DMS 273 treated with DMSO at 0.1 percent for 48 hours (cell line): ENCODE data around the gene RASD1.

Experiments used
- DNase-seq: peaks from one replicate; lab custom pipeline; 2025; lab: John Stamatoyannopoulos, UW

Gene RASD1, protein sequence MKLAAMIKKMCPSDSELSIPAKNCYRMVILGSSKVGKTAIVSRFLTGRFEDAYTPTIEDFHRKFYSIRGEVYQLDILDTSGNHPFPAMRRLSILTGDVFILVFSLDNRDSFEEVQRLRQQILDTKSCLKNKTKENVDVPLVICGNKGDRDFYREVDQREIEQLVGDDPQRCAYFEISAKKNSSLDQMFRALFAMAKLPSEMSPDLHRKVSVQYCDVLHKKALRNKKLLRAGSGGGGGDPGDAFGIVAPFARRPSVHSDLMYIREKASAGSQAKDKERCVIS

DNA sequence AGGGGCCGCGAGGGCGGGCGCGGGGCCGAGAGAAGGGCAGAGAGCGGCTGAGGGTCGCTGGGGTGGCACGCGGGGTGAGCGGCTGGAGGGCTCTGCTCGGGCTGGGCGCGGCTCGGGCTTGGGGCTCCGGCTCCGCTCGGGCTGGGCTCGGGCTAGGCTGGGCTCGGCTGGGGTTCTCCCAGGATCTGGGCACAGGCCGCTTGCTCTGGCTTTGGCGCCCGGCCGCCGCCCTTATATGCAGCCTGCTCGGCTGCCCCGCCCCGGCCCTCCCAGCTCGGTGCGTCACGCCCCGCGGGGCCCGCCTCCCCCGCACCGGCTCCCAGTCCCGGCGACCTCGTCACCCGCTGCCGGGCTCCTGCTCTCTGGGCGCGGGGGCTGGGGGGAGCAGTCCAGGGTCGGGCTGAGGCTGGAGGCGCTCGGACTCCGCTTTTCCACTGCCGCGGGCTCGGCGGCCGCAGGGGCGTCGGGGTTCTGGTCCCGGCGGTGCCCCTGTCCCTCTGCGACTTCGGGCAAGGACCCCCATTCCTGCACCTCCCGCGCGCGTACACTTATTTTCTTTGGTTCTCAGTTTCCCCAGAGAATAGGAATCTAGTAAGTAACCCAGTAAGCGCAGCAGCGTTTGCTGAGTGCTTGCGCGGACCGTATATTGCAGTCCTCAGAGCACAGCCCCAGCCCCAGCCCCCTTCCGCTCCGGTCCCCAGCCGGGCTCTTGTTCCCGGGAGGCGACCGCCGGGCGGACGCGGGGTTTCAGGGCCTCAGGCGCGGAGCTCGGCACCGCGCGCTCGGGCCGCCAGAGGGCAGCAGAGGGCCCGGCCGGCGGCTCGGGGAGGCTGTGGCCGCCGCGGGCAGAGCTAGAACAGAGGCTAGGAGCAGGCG lies at the start of gene RASD1:
Gene RASD1, minus strand, starts transcription at position 207 of the 876 bp plus-strand sequence. CDS start 214 bp downstream, outside the sequence.
- DNase-seq: peak; percentile 35

DNA sequence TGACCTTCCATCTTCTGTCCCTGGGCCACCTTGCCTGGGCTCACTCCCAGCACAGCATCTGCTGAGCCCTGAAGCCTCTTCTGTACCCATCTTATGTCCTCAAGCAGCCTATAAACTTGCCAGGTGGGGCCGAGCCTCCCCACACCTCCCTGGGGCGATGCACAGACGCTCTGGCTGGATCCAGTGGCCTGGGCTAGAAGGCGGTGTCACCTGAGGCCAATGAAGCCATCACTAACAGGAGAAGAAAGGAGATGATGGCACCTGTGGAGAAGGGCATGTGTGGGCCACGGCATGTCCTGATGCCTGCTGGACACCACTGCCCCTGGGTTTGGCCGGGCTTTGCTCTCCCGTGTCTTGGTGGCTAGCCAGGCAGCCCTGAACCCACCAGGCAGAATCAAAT lies 49.8 kb upstream of the RASD1 start:
- no peak for DNase-seq

DNA sequence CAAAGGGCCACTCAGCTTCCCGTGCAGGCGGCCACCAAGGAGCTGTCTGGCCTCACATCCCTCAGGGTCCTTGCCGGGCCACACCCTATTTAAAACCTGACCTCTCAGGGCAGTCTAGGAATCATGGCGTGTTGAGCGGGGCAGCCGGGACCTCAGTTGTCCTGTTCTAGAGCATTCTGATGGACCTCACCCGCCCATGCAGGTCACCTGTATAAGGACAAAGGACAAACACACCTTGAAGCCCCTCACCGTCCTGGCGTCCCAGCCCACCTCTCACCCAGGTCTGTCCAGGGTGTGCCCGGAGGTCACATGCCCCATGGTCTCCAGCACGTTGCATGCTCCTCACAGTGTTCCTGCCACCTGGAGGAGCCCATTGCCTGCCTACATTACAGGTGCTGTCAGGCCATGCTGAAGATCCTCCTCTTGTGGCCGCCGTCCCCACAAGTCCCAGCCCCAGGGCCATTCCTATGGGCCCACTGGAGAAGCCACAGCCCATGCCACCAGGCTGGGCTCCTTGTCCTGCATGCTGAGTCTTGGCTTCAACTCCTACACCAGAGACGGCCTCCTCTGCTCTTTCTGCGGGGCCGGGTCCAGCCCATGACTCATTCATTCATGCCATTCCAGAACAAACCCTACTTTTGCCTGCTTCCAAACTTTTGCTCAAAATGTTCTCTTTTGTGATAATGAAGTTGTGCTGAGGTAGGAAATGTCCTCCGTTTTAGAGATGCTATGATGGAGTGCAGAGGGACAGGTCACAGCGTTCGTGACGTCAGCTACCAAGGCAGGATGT lies 49.0 kb upstream of the RASD1 start:
- no peak for DNase-seq

DNA sequence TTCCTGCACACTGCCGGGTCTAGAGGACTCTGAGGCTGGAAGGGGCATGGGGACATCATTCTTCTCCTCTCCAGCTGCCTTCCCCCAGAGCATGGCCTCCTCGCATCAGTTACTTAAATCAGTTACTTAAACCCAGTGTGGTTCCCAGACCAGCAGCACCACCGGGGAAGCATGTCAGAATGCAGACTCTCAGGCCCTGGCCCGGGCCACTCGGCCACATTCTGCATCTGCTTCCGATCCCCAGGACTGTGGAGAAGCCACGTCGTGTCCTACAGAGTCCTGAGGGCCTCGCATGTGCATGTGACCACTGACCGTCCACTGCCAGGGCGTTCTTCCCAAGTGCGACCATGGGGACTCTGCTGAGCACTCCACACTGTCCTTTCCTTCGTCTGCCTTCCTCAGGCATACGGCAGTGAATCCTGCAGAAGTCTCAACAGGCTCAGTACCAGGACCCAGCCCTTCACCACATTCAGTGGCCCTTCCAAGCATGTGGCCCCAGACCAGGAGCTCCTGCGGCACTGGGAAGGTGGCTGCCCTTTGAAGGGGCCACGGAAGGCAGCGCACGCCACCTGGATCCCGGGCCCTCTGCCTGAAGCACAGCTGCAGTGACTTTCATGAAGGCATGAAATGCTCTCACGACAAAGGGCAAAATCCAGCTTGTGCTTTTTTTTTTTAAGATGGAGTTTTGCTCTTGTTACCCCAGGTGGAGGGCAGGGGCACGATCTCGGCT lies 46.9 kb upstream of the RASD1 start:
- DNase-seq: no peak

DNA sequence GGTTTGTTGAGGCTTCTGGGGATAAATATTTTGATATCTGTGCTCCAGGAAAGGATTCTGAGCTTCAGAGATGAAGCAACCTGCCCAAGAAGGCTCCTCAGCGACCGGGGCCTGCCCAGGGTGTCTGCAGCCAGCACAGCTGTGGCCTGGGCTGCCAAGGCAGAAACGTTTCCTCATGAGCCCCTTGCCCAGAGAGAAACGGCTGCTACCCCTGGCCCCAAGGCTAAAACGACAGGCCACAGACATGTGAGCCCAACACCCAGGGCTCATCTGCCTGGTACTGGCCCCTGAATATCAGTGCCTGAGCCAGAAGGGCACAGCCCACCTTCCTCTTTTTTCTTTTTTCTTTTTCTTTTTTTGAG lies 45.4 kb upstream of the RASD1 start:
- DNase-seq: no peak

DNA sequence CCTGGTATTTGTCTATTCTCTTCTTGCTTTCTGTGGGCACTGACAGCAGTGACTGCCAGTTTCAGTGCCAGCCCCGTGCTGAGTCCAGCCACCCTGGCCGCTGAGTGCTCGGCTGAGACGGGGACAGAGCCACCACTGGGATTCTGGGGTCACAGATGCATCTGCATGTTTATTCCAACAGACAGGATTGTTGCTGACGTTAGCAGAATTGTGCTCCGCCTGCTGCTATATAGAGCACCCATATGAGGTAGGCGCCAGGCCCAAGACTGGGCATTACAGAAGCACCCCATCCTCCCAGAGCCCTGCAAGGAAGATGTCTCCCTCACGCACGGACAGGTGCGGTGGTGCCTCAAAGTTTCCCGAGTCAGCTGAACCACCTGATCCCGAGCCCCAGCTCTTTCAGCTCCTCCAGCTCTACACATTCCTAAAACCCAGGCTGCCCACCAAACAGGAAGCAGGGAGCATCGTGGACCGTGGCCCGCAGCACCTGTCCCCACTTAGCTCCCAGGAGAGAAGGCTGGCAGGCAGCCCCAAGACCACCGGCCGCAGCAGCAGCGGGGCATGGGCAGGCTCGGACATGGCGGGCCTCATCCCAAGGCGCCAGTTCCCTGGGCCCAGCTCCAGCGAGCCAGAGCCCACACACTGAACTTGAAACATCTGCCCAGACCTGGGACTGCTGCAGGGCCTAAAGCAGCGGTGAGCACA lies 44.9 kb upstream of the RASD1 start:
- peak; percentile 4 for DNase-seq

DNA sequence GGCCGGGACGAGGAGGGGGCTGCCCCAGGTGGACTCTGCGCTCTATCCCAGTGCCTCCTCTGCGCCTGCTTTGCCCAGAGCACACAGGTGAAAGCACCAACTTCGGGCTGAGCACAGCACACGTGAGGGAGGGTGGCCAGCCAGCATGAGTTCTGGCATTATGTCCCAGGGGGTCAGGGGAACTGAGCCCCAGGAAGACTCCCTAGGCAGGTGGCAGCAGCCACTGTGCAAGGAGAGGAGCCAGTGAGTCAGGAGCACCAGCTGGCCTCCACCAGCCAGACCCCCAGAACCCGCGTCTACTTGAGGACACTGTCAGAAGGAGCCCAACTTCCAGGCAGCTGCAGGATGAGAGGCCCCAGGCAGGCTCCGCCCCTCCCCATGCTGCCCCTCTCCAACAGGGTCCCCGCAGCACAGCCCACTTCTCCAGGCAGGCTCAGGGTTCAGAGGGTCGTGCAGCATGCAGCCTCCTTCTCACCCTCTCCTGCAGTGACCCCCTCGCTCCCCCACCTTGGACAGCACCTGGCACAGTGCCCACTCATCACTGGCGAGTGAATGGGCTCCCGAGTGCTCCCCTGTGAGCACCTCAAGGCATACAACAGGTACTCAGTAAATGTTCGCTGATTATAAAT lies 44.2 kb upstream of the RASD1 start:
- DNase-seq: no peak

DNA sequence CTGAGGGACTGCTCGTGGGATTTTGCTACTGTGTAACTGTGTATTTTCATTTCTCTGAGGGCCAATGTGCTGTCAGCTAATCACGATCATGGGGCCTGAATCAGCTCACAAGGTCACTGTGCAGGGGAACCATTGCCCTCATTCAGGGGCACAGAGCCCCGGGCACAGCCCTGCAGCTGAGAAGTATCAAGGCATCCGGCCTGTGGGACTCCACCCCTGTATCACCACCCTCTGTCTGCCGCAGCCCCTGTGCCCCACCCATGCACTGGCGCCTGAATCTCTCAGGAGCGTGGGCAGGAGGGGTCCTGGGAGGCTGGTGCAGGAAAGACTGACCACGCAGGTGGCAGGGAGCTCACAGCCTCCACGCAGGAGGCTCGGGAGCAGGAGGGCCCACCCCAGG lies 43.4 kb upstream of the RASD1 start:
- DNase-seq: no peak

DNA sequence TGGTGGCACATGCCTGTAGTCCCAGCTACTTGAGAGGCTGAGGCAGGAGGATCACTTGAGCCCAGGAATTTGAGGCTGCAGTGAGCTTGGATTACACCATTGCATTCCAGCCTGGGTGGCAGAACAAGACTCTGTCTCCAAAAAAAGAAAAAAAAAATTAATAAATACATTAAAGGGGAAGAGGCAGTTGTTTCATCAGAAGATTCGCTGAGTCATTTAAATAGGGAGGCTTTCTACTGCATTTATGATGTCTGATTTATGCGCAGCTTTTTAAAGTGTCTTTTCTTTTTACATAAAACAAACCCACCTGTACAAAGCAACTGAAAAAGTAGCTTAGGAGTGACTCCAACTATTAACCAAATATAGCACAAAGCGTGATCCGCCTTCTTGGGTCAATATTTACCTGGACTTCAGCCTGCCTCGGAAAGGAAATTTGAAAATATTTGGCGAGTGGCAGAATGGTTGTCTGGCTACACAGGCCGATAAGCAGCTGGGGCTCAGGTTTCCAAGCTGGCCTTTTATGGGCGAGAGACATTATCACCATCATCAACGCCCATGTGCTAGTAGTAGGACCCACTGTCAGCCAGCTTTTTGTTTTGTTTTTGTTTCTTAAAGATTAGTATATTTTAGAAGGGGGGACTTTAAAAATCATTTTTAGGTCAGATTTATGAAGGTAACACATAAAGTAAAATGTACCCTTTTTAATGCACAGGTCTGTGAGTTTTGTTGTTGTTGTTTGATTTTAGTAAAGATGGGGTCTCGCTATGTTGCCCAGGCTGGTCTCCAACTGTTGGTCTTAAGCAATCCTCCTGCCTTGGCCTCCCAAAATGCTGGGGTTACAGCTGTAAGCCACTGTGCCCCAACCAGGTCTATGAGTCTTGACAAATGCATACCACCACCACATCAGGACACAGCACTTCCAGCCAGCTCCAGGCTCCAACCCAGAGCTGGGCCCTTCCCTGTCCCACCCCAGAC lies 42.5 kb upstream of the RASD1 start:
- no peak for DNase-seq

DNA sequence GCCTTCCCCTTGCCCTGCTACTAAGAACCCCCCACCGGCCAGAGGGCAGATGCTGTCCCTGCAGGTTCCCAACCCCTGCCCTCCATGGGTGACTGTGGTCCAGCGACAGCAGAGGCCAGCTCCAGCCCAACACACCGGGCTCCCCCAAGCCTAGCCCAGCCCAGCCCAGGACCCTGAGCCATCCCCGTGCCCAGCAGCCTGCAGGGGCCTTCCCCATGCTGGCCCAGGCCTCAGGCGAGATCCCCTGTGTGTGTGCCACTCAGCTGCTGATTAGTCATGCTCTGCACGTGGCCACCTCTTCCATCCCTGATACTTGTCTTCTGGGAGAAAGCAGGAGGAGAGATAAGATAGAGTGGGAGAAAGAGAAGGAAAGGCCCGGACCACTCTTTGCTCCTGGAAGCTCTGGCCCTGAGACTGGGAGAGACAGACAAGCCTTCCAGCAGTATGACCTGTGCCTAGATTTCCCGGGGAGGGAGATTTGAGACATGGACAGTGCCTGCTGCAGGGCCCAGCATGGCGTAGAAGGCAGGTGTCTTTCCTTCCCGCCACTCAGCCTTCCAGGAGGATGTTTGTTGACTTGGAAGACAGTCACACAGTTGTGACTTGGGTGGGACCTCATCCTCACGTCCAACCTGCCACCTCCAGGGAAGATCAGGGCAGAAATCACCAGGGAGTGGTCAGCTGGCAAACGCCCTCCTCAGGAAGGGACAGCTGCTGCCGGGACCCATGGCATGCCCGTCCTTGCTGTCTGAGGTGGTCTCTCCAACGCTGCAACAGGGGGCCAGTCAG lies 41.3 kb upstream of the RASD1 start:
- no peak for DNase-seq

DNA sequence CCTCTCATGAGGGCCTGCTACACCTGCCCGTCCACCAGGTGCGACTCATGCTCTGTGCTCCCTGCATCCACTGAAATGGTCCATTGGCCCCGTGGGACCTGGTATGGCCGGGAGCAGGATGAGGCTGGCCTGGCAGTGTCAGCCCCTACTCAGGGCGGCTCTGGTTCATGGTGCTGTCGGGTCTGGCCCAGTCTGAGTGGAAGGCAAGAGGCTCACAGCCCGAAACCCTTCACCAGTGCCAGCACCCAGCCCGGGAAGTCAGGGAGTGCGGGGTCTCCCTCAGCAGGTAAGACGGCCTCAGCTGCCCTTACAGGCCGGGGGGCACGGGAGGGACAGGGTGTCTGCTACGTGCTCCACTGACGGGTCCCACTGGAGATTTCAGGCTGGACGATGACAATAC lies 40.5 kb upstream of the RASD1 start:
- no peak for DNase-seq

DNA sequence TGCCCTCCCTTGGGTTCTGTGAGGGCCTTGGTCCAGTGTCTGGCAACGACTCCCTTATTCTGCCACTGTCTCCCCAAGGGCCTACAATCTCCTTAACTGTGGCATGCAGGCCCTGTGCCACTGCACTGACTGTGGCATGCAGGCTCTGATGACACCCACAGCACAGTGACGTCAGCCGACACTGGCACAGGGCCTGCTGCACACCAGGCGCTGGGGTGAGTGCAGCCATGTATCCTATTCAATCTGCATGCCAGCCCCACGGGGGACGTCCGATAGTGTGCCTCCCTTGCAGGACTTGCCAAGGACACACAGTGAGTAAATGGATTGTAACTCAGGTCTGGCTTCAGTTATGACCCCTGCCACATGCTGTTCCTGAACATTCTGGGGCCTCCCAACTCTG lies 39.8 kb upstream of the RASD1 start:
- DNase-seq: no peak

DNA sequence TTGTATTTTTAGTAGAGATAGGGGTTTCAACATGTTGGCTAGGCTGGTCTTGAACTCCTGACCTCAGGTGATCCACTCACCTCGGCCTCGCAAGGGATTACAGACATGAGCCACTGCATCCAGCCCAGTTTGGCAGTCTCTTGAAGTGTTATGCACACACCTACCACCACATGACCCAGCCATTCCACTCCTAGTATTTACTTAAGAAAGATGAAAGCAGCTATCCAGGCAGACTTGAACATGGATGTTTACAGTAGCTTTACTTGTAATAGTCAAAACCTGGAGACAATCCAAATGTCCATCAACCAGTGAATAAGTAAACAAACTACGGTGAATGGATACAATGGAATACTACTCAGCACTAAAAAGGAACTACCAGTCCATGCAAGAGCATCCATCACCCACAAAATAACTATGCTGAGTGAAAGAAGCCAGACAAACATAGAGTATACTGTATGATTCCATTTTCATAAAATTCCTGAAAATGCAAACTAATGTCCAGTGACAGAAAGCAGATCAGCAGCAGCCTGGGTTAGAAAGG lies 37.8 kb upstream of the RASD1 start:
- no peak for DNase-seq

DNA sequence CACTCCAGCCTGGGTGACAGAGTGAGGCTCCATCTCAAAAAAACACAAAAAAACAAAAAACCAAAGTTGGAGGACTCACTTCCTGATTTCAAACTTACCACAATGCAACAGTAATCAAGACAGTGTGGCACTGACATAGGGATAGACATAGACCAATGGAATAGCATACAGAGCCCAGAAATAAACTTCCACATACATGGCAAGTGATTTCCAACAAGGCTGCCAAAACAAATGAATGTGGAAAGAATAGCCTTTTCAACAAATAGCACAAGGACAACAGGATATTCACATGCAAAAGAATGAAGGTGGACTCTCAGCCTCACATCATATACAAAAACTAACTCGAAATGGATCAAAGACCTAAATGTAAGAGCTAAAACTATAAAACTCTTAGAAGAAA lies 36.8 kb upstream of the RASD1 start:
- no peak for DNase-seq

DNA sequence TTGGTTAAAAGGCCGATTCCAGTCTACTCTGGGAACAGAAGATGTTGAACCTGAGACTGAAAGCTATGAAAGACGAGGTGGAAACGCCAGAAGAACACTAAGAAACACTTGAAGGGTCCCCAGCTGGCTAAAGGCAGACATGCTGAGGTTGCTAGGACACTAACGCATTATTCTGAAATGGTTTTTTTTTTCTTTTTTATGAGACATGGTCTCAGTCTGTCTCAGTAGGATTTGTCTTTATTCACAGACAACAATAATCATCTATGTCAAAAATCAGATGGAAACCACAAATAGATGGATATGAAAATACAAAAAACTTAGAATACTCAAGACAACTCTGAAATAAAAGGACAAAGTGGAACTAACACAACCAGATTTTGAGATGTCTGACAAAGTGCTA lies 35.0 kb upstream of the RASD1 start:
- no peak for DNase-seq

DNA sequence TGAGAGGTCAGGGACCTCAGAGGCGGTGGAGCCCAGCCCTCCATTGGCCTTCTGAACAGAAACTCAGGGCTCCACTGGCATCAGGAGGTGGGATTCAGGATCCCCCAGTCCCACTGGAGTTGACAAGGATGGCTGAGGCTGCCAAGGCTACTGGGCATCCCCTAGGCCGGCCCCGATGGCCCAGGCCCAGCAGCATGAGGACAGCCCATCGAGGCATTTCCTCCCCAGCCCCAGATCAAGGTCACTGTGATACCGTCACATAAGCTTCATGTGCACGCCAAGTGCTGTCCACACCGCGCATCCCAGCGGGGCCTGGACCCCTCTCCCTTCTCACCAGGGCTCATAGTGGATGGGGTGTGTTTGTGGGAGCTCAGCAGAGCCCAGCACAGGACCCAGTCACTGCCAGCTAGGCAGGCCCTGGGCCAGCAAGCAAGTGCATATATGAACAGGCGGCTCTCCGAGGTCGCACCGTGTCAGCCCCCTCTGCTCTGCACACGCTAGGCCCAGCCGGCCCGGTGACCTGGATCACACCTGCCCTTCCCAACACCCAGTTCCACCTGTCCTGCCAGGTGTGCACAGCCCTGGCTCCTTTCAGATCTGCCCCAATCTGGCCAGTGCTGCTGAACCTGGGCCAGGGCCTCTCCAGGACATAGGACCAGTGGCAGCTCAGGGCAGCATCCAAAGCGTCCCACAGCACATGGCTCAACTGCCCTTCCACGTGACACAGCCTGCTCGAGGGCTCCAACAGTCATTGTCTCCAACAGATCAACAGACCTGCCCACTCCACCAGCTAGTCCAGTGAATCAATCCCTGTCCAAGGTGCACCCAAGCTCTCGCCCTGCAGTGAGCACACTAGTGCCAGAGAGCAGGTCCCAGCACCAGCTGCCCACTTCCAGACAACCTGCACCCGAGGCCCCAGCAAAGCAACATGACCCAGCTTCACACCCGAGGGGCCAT lies 32.8 kb upstream of the RASD1 start:
- DNase-seq: no peak

DNA sequence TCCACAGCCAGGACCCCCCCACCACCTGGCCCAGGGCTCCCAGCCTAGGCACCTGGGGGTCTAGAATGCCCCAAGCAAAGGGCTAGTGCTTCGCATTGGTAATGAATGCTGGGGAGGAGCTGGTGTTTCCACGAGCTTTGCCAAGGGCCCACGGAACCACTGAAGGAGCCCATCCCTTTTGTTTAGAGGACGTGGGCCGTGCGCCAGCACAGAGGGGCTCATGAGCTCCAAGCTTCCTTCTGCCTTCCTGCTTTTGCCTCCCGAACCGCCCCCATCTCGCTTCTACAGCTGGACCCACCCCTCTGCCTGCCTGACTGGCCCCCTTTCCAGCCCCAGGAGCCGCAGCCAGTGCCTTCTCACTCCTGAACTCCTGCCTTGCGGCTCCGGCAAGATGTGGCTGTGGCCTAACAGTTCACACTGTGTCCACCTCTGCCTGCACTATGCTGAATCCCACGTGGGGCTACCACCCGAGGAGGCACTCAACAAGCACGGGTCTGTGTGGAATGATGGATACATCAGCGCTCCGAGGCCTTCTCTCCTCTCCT lies 31.8 kb upstream of the RASD1 start:
- no peak for DNase-seq
